PFSK-1 (cell line): ENCODE measurements around the gene RAB44.

Source experiments
- POLR2AphosphoS5 ChIP-seq: IDR thresholded peaks from 2 replicates; pipeline ENCODE4 v1.6.1; 2012; ENCODE audit warnings: low read depth, mild to moderate bottlenecking, control low read depth, low read length, moderate library complexity
- SIN3A ChIP-seq: IDR thresholded peaks from 2 replicates; pipeline ENCODE4 v1.6.1; 2012; ENCODE audit warnings: mild to moderate bottlenecking, low read length, moderate library complexity, borderline replicate concordance; ENCODE audit not compliant: insufficient read depth
- TAF1 ChIP-seq: IDR thresholded peaks from 2 replicates; pipeline ENCODE4 v1.6.1; 2012; ENCODE audit warnings: low read length, control low read depth, borderline replicate concordance; ENCODE audit not compliant: insufficient read depth
- TF ChIP-seq, protein P1 (sequence below), 2 experiments: IDR thresholded peaks; 2 replicates each; pipeline versions ENCODE4 v1.6.1 to v1.8.0; 2011 to 2012; ENCODE audit warnings: low read depth in 2 of 2, low read length in 2 of 2, control low read depth in 1 of 2, inconsistent platforms in 1 of 2, mild to moderate bottlenecking in 1 of 2, moderate library complexity in 1 of 2; ENCODE audit not compliant: insufficient read depth in 1 of 2

DNA sequence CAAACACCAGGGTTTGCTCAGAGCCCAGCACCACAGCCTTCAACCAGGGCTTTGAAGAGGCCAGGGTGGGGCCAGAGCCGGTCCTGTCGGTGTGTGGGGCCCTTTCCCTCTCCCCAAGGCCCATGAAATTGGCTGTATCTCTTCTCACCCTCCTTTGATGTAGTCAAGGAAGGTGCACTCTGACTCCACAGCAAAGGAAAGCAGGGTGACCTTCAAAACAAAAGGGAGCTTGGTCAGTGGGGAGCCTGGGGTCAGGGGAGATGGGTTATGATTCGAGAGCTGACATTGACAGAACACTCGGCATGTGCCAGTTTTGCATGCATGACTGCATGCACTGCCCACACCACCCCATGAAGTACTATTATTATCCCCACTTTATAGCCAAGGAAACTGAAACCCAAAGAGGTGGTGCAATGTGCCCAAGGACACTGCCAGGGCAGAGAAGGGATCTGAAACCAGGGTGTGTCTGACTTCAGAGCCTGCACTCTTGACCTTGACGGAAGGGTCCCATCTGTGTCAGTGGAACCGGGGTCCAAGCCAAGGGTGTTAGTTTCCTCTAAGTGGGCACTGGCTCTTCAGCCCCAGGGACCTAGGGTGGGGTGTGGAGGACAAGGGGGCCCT is 55.4 kb downstream of the RAB44 start:
- TF ChIP-seq SIN3A (no peak), POLR2AphosphoS5 (no peak), TAF1 (no peak)
- TF ChIP-seq, protein P1, sequence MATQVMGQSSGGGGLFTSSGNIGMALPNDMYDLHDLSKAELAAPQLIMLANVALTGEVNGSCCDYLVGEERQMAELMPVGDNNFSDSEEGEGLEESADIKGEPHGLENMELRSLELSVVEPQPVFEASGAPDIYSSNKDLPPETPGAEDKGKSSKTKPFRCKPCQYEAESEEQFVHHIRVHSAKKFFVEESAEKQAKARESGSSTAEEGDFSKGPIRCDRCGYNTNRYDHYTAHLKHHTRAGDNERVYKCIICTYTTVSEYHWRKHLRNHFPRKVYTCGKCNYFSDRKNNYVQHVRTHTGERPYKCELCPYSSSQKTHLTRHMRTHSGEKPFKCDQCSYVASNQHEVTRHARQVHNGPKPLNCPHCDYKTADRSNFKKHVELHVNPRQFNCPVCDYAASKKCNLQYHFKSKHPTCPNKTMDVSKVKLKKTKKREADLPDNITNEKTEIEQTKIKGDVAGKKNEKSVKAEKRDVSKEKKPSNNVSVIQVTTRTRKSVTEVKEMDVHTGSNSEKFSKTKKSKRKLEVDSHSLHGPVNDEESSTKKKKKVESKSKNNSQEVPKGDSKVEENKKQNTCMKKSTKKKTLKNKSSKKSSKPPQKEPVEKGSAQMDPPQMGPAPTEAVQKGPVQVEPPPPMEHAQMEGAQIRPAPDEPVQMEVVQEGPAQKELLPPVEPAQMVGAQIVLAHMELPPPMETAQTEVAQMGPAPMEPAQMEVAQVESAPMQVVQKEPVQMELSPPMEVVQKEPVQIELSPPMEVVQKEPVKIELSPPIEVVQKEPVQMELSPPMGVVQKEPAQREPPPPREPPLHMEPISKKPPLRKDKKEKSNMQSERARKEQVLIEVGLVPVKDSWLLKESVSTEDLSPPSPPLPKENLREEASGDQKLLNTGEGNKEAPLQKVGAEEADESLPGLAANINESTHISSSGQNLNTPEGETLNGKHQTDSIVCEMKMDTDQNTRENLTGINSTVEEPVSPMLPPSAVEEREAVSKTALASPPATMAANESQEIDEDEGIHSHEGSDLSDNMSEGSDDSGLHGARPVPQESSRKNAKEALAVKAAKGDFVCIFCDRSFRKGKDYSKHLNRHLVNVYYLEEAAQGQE (IDR thresholded peaks at IDR 0.05; ENCODE audit: insufficient read depth in 1 of 2, low read depth in 2 of 2, low read length in 2 of 2) = no peak
